ENCODE measurements around the gene JAKMIP1. TPM values are rescaled to one million over a fixed set of nuclear protein-coding genes. Genes with fewer than 3 reads are reported as not detected.
"Not testable (repeated sequence)": the region's sequence is repeated elsewhere in the genome, so short reads cannot be mapped to it uniquely, and the experiment has no call there.

The JAKMIP1 gene
- total RNA-seq, 1 donor from 2014 or later: 4.1 TPM

DNA sequence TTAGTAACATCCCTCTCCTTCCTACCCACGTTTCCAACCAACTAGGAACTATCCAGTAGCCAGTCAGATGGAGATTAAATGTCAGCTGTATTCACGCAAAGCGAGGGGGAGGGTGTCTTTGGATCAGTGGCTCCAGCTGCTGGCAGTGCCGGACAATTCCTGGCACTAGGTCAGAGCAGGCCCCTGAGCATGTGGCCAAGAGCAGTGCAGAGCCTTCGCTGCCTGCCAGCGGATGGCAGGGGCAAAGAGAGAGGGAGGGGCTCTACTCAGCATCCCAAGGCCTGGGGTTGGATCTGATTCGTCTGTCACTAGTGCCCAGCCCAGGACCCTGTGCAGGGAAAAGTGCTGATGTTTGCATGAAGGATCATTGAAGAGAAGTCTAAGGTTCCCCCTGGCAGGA lies 28.7 kb upstream of the JAKMIP1 start:
- DNase-seq (ENCODE audit: low spot score): no peak

- no peak for DNase-seq (ENCODE audit: low spot score)
These were observed 28.1 kb upstream of the JAKMIP1 start for GRCh38 chr4:6228158-6229067.

DNA sequence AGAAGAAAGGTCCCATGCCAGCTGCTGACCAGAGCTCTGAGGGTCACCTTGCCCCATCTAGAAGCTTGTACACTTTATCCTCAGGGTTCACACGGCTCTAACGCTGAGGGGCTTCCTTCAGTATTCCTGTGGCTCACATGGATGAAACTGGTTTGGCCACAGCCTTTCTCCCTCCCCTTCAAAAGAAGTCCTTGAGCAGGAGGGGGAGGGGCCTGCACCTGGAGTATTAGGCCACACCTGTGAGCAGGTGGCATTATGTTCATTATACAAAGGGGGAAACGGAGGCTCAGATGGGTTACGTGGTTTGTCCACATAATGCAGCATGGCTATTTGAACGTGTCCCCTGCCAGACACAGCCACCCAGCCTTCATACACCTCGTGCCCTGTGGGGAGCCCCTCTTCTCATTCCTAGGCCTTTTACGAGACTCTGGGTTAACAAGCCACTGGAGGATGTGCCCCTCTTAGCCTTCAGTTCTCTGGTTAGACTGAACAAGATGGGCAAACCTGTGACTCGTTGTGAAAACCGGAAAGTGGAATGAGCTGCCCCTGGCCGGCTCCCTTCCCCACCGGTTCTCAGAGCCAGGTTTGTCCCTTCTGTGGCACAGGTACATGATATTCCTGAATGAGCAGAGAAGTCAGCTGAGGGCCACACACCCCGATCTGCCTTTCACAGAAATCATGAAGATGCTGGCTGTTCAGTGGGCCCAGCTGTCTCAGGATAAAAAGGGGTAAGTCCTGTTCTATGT lies 27.2 kb upstream of the JAKMIP1 start:
- DNase-seq (ENCODE audit: low spot score): no peak

GRCh38 chr4:6226506-6226905 lies 26.2 kb upstream of the JAKMIP1 start:
- no peak for DNase-seq (ENCODE audit: low spot score)

DNA sequence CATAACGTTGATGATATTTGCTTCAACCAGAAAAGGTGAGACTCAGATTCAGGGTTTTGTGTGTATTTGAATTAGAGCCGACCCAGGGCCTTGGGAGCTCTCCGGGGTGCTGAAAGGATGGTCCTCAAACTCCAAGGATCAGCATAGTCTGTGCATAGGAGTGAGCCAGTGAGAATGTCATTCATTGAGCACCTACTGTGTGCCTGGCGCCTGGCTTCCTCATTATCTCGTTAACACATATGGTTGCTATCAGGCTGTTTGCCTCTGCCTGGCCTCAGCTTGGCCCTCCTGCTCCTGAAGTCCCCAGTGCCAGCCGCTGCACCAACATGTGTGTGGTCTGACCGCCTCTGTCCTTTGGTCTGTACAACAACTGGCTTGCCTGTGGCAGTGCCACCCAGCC lies 25.1 kb upstream of the JAKMIP1 start:
- peak; percentile 30 for DNase-seq (ENCODE audit: low spot score)

DNA sequence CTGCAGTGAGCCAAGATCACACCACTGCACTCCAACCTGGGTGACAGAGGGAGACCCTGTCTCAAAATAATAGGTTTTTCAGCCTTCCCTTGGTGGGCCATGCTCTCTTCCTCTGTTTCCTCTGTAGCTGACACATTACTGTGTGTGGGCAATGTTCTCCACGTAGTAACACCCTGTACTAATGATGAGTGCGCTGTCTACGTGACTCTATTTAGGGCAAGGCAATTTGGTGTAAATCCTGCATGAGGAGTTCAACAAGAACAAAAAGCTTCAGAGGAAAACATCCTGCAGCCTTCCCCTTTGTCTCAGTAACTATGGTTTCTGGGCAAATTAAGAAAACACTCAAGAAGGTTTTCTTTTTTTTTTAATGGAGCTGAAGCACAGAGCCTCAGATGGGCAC lies 24.4 kb upstream of the JAKMIP1 start:
- DNase-seq (ENCODE audit: low spot score): no peak

GRCh38 chr4:6222761-6223292 lies 22.5 kb upstream of the JAKMIP1 start:
- DNase-seq (ENCODE audit: low spot score): no peak

GRCh38 chr4:6221851-6222760 lies 21.8 kb upstream of the JAKMIP1 start:
- DNase-seq (ENCODE audit: low spot score): no peak

- no peak for DNase-seq (ENCODE audit: low spot score)
These were observed 21.0 kb upstream of the JAKMIP1 start for GRCh38 chr4:6221301-6221850.

GRCh38 chr4:6217716-6218381 lies 17.5 kb upstream of the JAKMIP1 start:
- no peak for DNase-seq (ENCODE audit: low spot score)

GRCh38 chr4:6216588-6216987 lies 16.2 kb upstream of the JAKMIP1 start:
- DNase-seq (ENCODE audit: low spot score): no peak

GRCh38 chr4:6209921-6210320 lies 9.6 kb upstream of the JAKMIP1 start:
- DNase-seq (ENCODE audit: low spot score): no peak

DNA sequence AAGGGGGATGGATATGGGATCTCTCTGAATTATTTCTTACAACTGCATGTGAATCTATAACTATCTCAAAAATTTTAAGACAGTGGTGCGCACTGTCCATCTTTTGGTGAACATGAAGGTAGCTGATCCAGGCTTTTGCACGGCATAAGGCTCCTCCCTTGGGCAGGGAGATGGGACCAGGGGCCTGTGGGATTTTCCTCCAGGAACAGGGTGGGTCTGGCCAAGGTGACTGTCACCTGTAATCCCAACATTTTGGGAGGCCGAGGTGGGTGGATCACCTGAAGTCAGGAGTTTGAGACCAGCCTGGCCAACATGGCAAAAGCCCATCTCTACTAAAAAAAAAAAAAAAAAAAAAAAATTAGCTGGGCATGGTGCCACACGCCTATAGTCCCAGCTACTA lies 8.9 kb upstream of the JAKMIP1 start:
- not testable (repeated sequence) for DNase-seq (ENCODE audit: low spot score)

- DNase-seq (ENCODE audit: low spot score): no peak
These were observed 8.1 kb upstream of the JAKMIP1 start for GRCh38 chr4:6208416-6208815.

GRCh38 chr4:6207602-6208001 lies 7.3 kb upstream of the JAKMIP1 start:
- DNase-seq (ENCODE audit: low spot score): no peak

- DNase-seq (ENCODE audit: low spot score): no peak
These were observed 6.5 kb upstream of the JAKMIP1 start for GRCh38 chr4:6206771-6207290.

DNA sequence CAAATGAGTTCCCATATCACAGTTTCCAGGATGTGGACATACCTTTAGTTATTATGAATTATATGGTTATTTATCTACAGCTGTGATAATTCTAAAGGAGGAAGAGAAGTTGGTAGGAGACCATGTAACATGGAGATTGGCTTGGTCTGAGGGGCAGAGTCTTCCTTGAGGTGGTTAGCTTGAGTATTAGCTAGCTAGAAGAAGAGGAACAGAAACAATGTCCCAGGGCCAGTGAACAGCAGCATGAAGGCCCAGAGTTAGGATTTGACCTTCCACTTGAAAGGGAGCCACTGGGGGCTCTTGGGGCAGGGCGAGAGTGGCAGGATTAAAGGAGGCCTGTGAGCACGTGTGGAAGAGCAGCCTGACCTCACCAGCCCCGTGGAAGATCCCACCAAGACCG lies 5.6 kb upstream of the JAKMIP1 start:
- no peak for DNase-seq (ENCODE audit: low spot score)

DNA sequence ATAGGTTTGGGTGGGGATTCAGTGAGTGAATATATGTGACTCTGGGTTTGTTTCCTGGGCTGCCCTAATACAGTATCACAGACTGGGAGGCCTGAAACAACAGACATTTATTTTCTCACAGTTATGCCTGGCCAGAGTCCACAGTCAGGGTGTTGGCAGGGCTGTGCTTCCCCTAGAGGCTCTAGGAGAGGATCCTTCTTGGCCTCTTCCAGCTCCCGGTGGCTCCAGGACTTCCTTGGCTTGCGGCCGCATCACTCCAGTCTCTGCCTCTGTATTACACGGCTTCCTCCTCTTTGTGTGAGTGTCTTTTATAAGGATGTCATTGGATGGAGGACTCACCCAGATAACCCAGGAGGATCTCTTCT lies 5.2 kb upstream of the JAKMIP1 start:
- no peak for DNase-seq (ENCODE audit: low spot score)

DNA sequence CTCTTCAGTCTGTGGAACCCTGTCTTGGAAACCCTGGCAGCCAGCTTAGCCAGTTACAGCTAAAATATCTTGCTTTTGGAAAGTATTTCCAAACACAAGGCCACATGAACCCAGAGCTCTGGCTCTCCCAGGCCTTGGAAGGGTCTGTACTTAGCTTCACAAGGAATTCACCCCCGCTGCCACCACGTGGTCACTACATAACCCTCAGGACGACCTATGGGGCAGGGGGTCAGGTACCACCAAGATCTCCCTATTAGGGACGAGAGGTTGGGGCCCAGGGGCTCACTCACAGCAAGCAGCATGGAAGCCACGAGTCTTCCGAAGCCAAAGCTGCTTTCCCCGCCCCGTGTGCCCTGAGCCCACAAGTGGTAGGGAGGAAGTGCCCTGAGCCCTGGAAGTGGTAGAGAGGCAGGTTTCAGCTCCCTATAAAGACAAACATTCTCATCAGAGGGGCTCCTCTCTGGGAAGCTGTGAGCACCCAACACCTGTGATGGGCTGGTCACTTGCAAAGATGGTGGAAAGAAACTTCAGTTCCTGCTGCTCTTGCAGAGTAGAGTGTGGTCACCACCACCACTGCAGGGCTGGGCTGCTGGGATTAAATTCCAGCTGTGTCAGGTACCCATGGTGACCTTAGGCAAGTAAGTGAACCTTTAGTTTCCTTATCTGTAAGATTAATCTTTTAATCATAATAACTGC lies 4.7 kb upstream of the JAKMIP1 start:
- no peak for DNase-seq (ENCODE audit: low spot score)

GRCh38 chr4:6204098-6204497 lies 3.7 kb upstream of the JAKMIP1 start:
- no peak for DNase-seq (ENCODE audit: low spot score)

Data from umbilical cord (tissue), 2 donors.